OCI-LY3 (cell line): Measurements from ENCODE around the gene WDR70.

Source experiments
- H2AFZ ChIP-seq: fragments of 200-600, 300-600 bp; shearing (Covaris generic); 2 replicates; pipeline ENCODE4 v1.6.0; 2014; ENCODE audit warnings: antibody characterized with exemption, low read depth, low read length
- H3K27ac ChIP-seq: fragments of 200-600, 300-600 bp; sonication (generic); 2 replicates; pipeline ENCODE4 v1.5.1; 2014; ENCODE audit warnings: mild to moderate bottlenecking, low read length, moderate library complexity, mixed read lengths
- H3K27me3 ChIP-seq: fragments of 200-600, 300-600 bp; sonication (generic); 2 replicates; pipeline ENCODE4 v1.6.1; 2014; ENCODE audit warnings: low read depth, low read length, mixed read lengths
- H3K36me3 ChIP-seq: fragments of 200-600, 300-600 bp; sonication (generic); replicated peaks from 2 replicates; pipeline ENCODE3; 2014; ENCODE audit warnings: low read depth, low read length, mixed read lengths
- H3K4me1 ChIP-seq: fragments of 300-600, 200-600 bp; sonication (generic); 2 replicates; pipeline ENCODE4 v1.6.1; 2014; ENCODE audit warnings: low read length, mixed read lengths
- H3K4me2 ChIP-seq: fragments of 200-600, 300-600 bp; sonication (generic); 2 replicates; pipeline ENCODE4 v1.6.1; 2014; ENCODE audit warnings: low read length, mixed read lengths
- H3K4me3 ChIP-seq: fragments of 300-600, 200-600 bp; sonication (generic); 2 replicates; pipeline ENCODE4 v1.5.1; 2014; ENCODE audit warnings: antibody characterized with exemption, mild to moderate bottlenecking, low read length, moderate library complexity
- H3K79me2 ChIP-seq: fragments of 300-600, 200-600 bp; shearing (Covaris generic); 2 replicates; pipeline ENCODE4 v1.6.1; 2014; ENCODE audit warnings: mild to moderate bottlenecking, low read length, mixed read lengths
- H3K9ac ChIP-seq: fragments of 300-600, 200-600 bp; shearing (Covaris generic); 2 replicates; pipeline ENCODE4 v1.6.0; 2014; ENCODE audit warnings: mild to moderate bottlenecking, low read length, moderate library complexity
- H3K9me3 ChIP-seq: fragments of 200-600, 300-600 bp; shearing (Covaris generic); 2 replicates; pipeline ENCODE4 v1.6.1; 2014; ENCODE audit warnings: low read length, mixed read lengths; ENCODE audit not compliant: insufficient read depth
- H4K20me1 ChIP-seq: fragments of 200-600, 300-600 bp; sonication (generic); 2 replicates; pipeline ENCODE4 v1.6.1; 2016; ENCODE audit warnings: low read length, mixed read lengths; ENCODE audit not compliant: insufficient read depth
- EZH2phosphoT487 ChIP-seq: fragments of 200-600 bp; shearing (Covaris generic); IDR thresholded peaks from 2 replicates; pipeline ENCODE4 v1.6.1; 2018; ENCODE audit warnings: antibody characterized with exemption, mixed run types, low read depth
- TF ChIP-seq, protein P1 (sequence below): fragments of 200-600, 300-600 bp; sonication (generic); IDR thresholded peaks from 2 replicates; pipeline ENCODE4 v1.5.1; 2014; ENCODE audit warnings: antibody characterized with exemption, low read length, low read depth

WDR70 gene

DNA sequence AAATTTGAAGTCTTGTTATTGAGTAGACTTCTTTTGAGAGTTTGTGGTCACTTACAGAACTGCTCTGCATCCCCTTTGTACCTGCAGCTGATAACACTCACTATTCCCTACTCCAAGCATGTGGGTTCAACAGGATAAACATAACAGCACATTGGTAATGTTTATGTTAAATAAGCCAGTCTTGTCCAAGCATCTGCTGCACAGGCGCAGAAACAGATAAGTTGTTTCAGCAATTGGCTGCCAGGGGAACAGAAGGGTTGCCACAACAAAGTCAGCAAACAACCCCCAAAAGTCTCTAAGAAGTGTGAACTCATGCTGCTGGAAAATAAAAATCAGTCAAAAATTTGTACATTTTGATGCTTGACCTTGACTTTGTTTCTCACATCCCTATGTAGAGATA is 286.2 kb downstream of the WDR70 start:
- Histone ChIP-seq H2AFZ (no peak overlapping the region), H3K27me3 (no peaks in the 10 kb centered on the region), H3K4me2 (no peak overlapping the region), H4K20me1 (no peaks in the 10 kb centered on the region), H3K27ac (no peak overlapping the region), H3K36me3 (no peaks in the 10 kb centered on the region), H3K79me2 (no peaks in the 10 kb centered on the region), H3K4me3 (no peak overlapping the region), H3K9me3 (no peaks in the 10 kb centered on the region), H3K4me1 (no peaks in the 10 kb centered on the region), H3K9ac (no peak overlapping the region)
- TF ChIP-seq EZH2phosphoT487 = no peak
- TF ChIP-seq, protein P1, sequence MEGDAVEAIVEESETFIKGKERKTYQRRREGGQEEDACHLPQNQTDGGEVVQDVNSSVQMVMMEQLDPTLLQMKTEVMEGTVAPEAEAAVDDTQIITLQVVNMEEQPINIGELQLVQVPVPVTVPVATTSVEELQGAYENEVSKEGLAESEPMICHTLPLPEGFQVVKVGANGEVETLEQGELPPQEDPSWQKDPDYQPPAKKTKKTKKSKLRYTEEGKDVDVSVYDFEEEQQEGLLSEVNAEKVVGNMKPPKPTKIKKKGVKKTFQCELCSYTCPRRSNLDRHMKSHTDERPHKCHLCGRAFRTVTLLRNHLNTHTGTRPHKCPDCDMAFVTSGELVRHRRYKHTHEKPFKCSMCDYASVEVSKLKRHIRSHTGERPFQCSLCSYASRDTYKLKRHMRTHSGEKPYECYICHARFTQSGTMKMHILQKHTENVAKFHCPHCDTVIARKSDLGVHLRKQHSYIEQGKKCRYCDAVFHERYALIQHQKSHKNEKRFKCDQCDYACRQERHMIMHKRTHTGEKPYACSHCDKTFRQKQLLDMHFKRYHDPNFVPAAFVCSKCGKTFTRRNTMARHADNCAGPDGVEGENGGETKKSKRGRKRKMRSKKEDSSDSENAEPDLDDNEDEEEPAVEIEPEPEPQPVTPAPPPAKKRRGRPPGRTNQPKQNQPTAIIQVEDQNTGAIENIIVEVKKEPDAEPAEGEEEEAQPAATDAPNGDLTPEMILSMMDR = no peak

GRCh38 chr5:37665889-37666288 is 286.8 kb downstream of the WDR70 start:
- Histone ChIP-seq H3K4me1 (no peaks in the 10 kb centered on the region), H3K36me3 (no peaks in the 10 kb centered on the region), H3K4me2 (no peak overlapping the region), H3K27me3 (no peaks in the 10 kb centered on the region), H3K9ac (no peak overlapping the region), H2AFZ (no peak overlapping the region), H3K27ac (no peak overlapping the region), H3K9me3 (no peaks in the 10 kb centered on the region), H3K4me3 (no peak overlapping the region), H3K79me2 (no peaks in the 10 kb centered on the region), H4K20me1 (no peaks in the 10 kb centered on the region)
- TF ChIP-seq, protein P1 = no peak
- no peak for TF ChIP-seq EZH2phosphoT487

DNA sequence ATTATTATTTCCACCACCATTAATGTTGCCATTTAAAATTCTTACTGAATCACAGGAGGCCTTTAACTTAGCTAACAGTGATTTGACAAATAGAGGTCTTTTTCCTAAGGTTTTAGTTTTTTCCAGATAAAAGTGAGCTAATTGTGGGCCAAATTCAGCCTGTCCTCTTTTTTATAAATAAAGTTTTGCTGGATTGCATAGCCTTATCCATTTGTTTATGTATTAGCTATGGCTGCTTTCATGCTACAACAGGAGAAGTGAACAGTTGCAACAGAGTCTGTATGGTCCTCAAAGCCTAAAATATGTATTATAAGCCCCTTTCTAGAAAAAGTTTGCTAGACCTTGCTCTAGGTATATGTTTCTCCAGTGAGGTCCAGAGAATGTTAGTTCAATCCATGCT is 288.3 kb downstream of the WDR70 start:
- Histone ChIP-seq H4K20me1 (no peaks in the 10 kb centered on the region), H3K27me3 (no peaks in the 10 kb centered on the region), H3K27ac (no peak overlapping the region), H3K36me3 (no peaks in the 10 kb centered on the region), H3K79me2 (no peaks in the 10 kb centered on the region), H3K9me3 (no peaks in the 10 kb centered on the region), H3K4me1 (peaks cover 9% of the 10 kb centered on the region), H3K9ac (no peak overlapping the region), H2AFZ (no peak overlapping the region), H3K4me2 (no peak overlapping the region), H3K4me3 (no peak overlapping the region)
- no peak for TF ChIP-seq EZH2phosphoT487
- TF ChIP-seq, protein P1 = no peak

DNA sequence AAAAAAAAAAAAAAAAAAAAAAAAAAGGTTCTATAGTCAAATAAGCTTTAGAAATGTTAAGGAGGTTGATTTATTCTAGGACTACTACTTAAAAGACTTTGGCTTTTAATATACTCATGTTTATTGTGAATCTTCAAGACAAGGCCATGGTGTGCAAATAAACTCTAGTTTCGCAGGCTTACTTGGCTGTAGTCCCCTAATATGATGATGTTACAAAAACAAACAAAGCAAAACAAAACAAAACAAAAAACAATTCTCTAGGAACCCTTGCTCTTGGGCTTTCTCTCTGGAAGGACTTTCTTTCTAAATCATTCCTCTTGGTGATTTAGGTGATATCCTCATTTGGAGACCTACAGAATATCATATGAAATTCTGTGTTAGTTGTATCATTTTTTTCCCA is 288.7 kb downstream of the WDR70 start:
- no peaks in the 10 kb centered on the region for H4K20me1 ChIP-seq
- no peak overlapping the region for H3K27ac ChIP-seq
- H3K4me1 ChIP-seq = peaks cover 12% of the 10 kb centered on the region
- no peak overlapping the region for H3K9ac ChIP-seq
- H3K9me3 ChIP-seq = no peaks in the 10 kb centered on the region
- H3K36me3 ChIP-seq = no peaks in the 10 kb centered on the region
- no peaks in the 10 kb centered on the region for H3K79me2 ChIP-seq
- H3K27me3 ChIP-seq = no peaks in the 10 kb centered on the region
- TF ChIP-seq, protein P1 = no peak
- TF ChIP-seq EZH2phosphoT487 = no peak
- no peak overlapping the region for H2AFZ ChIP-seq
- no peak overlapping the region for H3K4me2 ChIP-seq
- H3K4me3 ChIP-seq = no peak overlapping the region
